ENCODE results near the gene SAMM50.

DNA sequence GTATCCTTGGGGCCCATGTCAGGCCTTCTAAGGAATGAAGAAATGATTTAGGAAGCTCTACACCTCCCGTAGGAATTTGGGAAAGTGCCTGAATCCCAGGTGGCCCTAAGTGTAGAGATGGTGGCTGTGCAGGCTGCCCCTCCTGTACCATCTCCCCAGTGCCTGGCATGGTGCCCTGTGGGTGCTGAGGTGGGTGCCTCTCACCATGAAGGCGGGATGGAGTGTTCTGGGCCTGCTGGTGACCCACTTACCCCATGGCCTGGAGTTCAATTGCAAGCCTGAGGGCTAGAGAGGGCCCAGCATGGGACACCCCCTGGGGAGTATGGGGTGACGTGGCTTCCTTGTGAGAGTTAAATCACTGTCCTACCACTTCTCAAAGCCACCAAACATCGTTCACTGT, 19.8 kb downstream of the SAMM50 start:
- TF ChIP-seq POLR2AphosphoS5 (IDR thresholded peaks at IDR 0.05; ENCODE audit: insufficient read depth, low read depth, low read length): no peak
- TF ChIP-seq, protein P1, sequence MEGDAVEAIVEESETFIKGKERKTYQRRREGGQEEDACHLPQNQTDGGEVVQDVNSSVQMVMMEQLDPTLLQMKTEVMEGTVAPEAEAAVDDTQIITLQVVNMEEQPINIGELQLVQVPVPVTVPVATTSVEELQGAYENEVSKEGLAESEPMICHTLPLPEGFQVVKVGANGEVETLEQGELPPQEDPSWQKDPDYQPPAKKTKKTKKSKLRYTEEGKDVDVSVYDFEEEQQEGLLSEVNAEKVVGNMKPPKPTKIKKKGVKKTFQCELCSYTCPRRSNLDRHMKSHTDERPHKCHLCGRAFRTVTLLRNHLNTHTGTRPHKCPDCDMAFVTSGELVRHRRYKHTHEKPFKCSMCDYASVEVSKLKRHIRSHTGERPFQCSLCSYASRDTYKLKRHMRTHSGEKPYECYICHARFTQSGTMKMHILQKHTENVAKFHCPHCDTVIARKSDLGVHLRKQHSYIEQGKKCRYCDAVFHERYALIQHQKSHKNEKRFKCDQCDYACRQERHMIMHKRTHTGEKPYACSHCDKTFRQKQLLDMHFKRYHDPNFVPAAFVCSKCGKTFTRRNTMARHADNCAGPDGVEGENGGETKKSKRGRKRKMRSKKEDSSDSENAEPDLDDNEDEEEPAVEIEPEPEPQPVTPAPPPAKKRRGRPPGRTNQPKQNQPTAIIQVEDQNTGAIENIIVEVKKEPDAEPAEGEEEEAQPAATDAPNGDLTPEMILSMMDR (IDR thresholded peaks at IDR 0.05; ENCODE audit: extremely low read depth in 1 of 2, insufficient read depth in 1 of 2, low read depth in 1 of 2, low read length in 2 of 2): no peak

Measured in endothelial cell of umbilical vein (primary cell).